HEK293 (cell line): ENCODE results near the gene SQSTM1.

Experiments used
- CTCF ChIA-PET: fragments of 350-600 bp; formaldehyde crosslinking; extraction: SDS; loops from one replicate; lab custom pipeline; 2021; ENCODE audit warnings: antibody characterized with exemption; lab: Yijun Ruan, JAX
- POLR2A ChIA-PET: fragments of 300-600 bp; formaldehyde crosslinking; extraction: SDS; loops from one replicate; lab custom pipeline; 2020; ENCODE audit warnings: antibody characterized with exemption, inconsistent platforms; lab: Yijun Ruan, JAX
- H3K27ac ChIP-seq: fragments of 200-500 bp; sonication (Bioruptor generic); 2 replicates; pipeline ENCODE4 v1.5.1; 2014; ENCODE audit warnings: low read depth, low read length, control low read depth, inconsistent platforms; ENCODE audit errors: extremely low read depth
- H3K36me3 ChIP-seq, 2 experiments: fragments of 200-500 bp in 1 of 2; sonication (Bioruptor generic) in 1 of 2; 1 replicate in 1 of 2; 2 replicates in 1 of 2; pipeline ENCODE4 v1.5.1; 2014 to 2017; ENCODE audit warnings: inconsistent platforms in 2 of 2, low read length in 2 of 2; ENCODE audit not compliant: control insufficient read depth in 2 of 2, insufficient read depth in 1 of 2
- H3K4me1 ChIP-seq: fragments of 200-500 bp; sonication (Bioruptor generic); 2 replicates; pipeline ENCODE4 v1.5.1; 2014; ENCODE audit warnings: mild to moderate bottlenecking, low read length, inconsistent platforms; ENCODE audit not compliant: control insufficient read depth, insufficient read depth
- H3K4me3 ChIP-seq: 2 replicates; pipeline ENCODE4 v1.5.1; 2011; ENCODE audit warnings: low read depth, mild to moderate bottlenecking, control low read depth, low read length, moderate library complexity
- H3K9me3 ChIP-seq: fragments of 200-500 bp; sonication (Bioruptor generic); 2 replicates; pipeline ENCODE4 v1.5.1; 2014; ENCODE audit warnings: low read depth, low read length, inconsistent platforms; ENCODE audit not compliant: control insufficient read depth, insufficient read depth
- ATF2 ChIP-seq: fragments of 450-650 bp; formaldehyde crosslinking; IDR thresholded peaks from 2 replicates; pipeline ENCODE4 v1.5.1; 2016; ENCODE audit warnings: missing biosample characterization, missing genetic modification characterization, low read depth
- BCL6B ChIP-seq: fragments of 450-650 bp; formaldehyde crosslinking; IDR thresholded peaks from 2 replicates; pipeline ENCODE4 v1.5.1; 2017; ENCODE audit warnings: missing biosample characterization, missing genetic modification characterization
- ELK4 ChIP-seq: IDR thresholded peaks from 2 replicates; pipeline ENCODE4 v1.6.1; 2011; ENCODE audit warnings: mild to moderate bottlenecking, low read depth, low read length, borderline replicate concordance
- GFI1B ChIP-seq: fragments of 450-650 bp; formaldehyde crosslinking; IDR thresholded peaks from 2 replicates; pipeline ENCODE4 v1.5.1; 2016; ENCODE audit warnings: missing biosample characterization, missing genetic modification characterization
- GLI2 ChIP-seq: fragments of 450-650 bp; formaldehyde crosslinking; IDR thresholded peaks from 2 replicates; pipeline ENCODE4; 2017; ENCODE audit warnings: missing biosample characterization, missing genetic modification characterization, low read depth, borderline replicate concordance
- KLF8 ChIP-seq: fragments of 450-650 bp; formaldehyde crosslinking; IDR thresholded peaks from 2 replicates; pipeline ENCODE4 v1.5.1; 2016; ENCODE audit warnings: missing biosample characterization, missing genetic modification characterization
- MEIS1 ChIP-seq: sonication (generic); formaldehyde crosslinking; IDR thresholded peaks from 2 replicates; pipeline ENCODE4 v1.8.1; 2022; ENCODE audit warnings: missing genetic modification reagents, mild to moderate bottlenecking, borderline replicate concordance
- SALL2 ChIP-seq: fragments of 450-650 bp; formaldehyde crosslinking; IDR thresholded peaks from 2 replicates; pipeline ENCODE4 v1.5.0; 2017; ENCODE audit warnings: missing biosample characterization, mild to moderate bottlenecking, missing genetic modification characterization, borderline replicate concordance
- SCRT2 ChIP-seq: fragments of 450-650 bp; formaldehyde crosslinking; IDR thresholded peaks from 2 replicates; pipeline ENCODE4 v1.5.1; 2016; ENCODE audit warnings: missing biosample characterization, missing genetic modification characterization
- SP3 ChIP-seq: fragments of 450-650 bp; formaldehyde crosslinking; IDR thresholded peaks from 2 replicates; pipeline ENCODE4 v1.5.1; 2016; ENCODE audit warnings: missing biosample characterization, missing genetic modification characterization
- ZBTB1 ChIP-seq: fragments of 450-650 bp; formaldehyde crosslinking; IDR thresholded peaks from 2 replicates; pipeline ENCODE4 v1.5.1; 2016; ENCODE audit warnings: missing biosample characterization, missing genetic modification characterization
- ZBTB26 ChIP-seq: fragments of 450-650 bp; formaldehyde crosslinking; optimal IDR thresholded peaks from 2 replicates; pipeline ENCODE3; 2016; ENCODE audit warnings: missing biosample characterization, mild to moderate bottlenecking, missing genetic modification characterization
- ZBTB7A ChIP-seq: fragments of 450-650 bp; formaldehyde crosslinking; IDR thresholded peaks from 2 replicates; pipeline ENCODE4 v1.5.1; 2016; ENCODE audit warnings: low read depth, missing biosample characterization, missing genetic modification characterization
- ZFHX2 ChIP-seq: fragments of 450-650 bp; formaldehyde crosslinking; conservative IDR thresholded peaks from 2 replicates; pipeline ENCODE4 v1.5.1; 2016; ENCODE audit warnings: missing biosample characterization, missing genetic modification characterization
- ZFP41 ChIP-seq: fragments of 450-650 bp; formaldehyde crosslinking; IDR thresholded peaks from 2 replicates; pipeline ENCODE4 v1.5.1; 2016; ENCODE audit warnings: missing biosample characterization, missing genetic modification characterization, borderline replicate concordance
- ZNF121 ChIP-seq: fragments of 450-650 bp; formaldehyde crosslinking; IDR thresholded peaks from 2 replicates; pipeline ENCODE4 v1.5.1; 2016; ENCODE audit warnings: missing biosample characterization, missing genetic modification characterization
- ZNF148 ChIP-seq: fragments of 450-650 bp; formaldehyde crosslinking; IDR thresholded peaks from 2 replicates; pipeline ENCODE4 v1.5.0; 2017; ENCODE audit warnings: missing biosample characterization, missing genetic modification characterization, borderline replicate concordance
- ZNF157 ChIP-seq: fragments of 450-650 bp; formaldehyde crosslinking; IDR thresholded peaks from 2 replicates; pipeline ENCODE4 v1.5.1; 2016; ENCODE audit warnings: missing biosample characterization, missing genetic modification characterization
- ZNF404 ChIP-seq: fragments of 450-650 bp; formaldehyde crosslinking; IDR thresholded peaks from 2 replicates; pipeline ENCODE4 v1.5.1; 2017; ENCODE audit warnings: missing biosample characterization, missing genetic modification characterization
- ZNF473 ChIP-seq: fragments of 450-650 bp; formaldehyde crosslinking; IDR thresholded peaks from 2 replicates; pipeline ENCODE4 v1.5.1; 2017; ENCODE audit warnings: missing biosample characterization, missing genetic modification characterization
- ZNF600 ChIP-seq: fragments of 450-650 bp; formaldehyde crosslinking; IDR thresholded peaks from 2 replicates; pipeline ENCODE4 v1.5.1; 2016; ENCODE audit warnings: missing biosample characterization, missing genetic modification characterization
- ZNF610 ChIP-seq: fragments of 450-650 bp; formaldehyde crosslinking; IDR thresholded peaks from 2 replicates; pipeline ENCODE4 v1.5.1; 2016; ENCODE audit warnings: missing biosample characterization, missing genetic modification characterization, borderline replicate concordance
- ZNF626 ChIP-seq: fragments of 450-650 bp; sonication (Bioruptor Pico); formaldehyde crosslinking; IDR thresholded peaks from 2 replicates; pipeline ENCODE4 v1.5.1; 2018; ENCODE audit warnings: missing biosample characterization, missing genetic modification characterization, inconsistent platforms
- ZNF654 ChIP-seq: fragments of 450-650 bp; formaldehyde crosslinking; IDR thresholded peaks from 2 replicates; pipeline ENCODE4 v1.5.1; 2016; ENCODE audit warnings: low read depth, missing biosample characterization, missing genetic modification characterization
- ZNF664 ChIP-seq: fragments of 450-650 bp; formaldehyde crosslinking; IDR thresholded peaks from 2 replicates; pipeline ENCODE4 v1.5.1; 2016; ENCODE audit warnings: missing biosample characterization, missing genetic modification characterization
- ZNF701 ChIP-seq: fragments of 450-650 bp; formaldehyde crosslinking; IDR thresholded peaks from 2 replicates; pipeline ENCODE4 v1.5.1; 2016; ENCODE audit warnings: missing biosample characterization, missing genetic modification characterization
- ZNF768 ChIP-seq: fragments of 450-650 bp; formaldehyde crosslinking; IDR thresholded peaks from 2 replicates; pipeline ENCODE4 v1.5.1; 2018; ENCODE audit warnings: missing biosample characterization, mild to moderate bottlenecking, missing genetic modification characterization

Gene SQSTM1

GRCh38 chr5:179773686-179774040, 47.0 kb upstream of the SQSTM1 start:
- POLR2A ChIA-PET = no interaction called here
- TF ChIP-seq SALL2 (no peak), ZBTB26 (tag by site-specific recombination) (no peak), ZBTB1 (tag by site-specific recombination) (no peak), ZFP41 (tag by site-specific recombination) (no peak), ZFHX2 (tag by site-specific recombination) (no peak)
- Histone ChIP-seq H3K4me1 (no peaks in the 10 kb centered on the region), H3K4me3 (no peak overlapping the region), H3K9me3 (no peaks in the 10 kb centered on the region), H3K27ac (no peak overlapping the region), H3K36me3 (peaks cover 22 to 95% of the 10 kb centered on the region in 2 experiments)
- CTCF ChIA-PET = no interaction called here

- no peak overlapping the region for H3K4me3 ChIP-seq
- H3K4me1 ChIP-seq = no peaks in the 10 kb centered on the region
- TF ChIP-seq ZNF600 (tag by site-specific recombination) = no peak
- no peak for TF ChIP-seq BCL6B
- no peak for TF ChIP-seq ZNF654
- no peak for TF ChIP-seq ZNF121
- no peak for TF ChIP-seq ZFP41 (tag by site-specific recombination)
- no peak for TF ChIP-seq SP3 (tag by site-specific recombination)
- TF ChIP-seq ATF2 (tag by site-specific recombination) = no peak
- no peak for TF ChIP-seq ZNF768 (tag by site-specific recombination)
- TF ChIP-seq SCRT2 (tag by site-specific recombination) = no peak
- TF ChIP-seq ZNF664 (tag by site-specific recombination) = no peak
- no peak for TF ChIP-seq ZNF626 (tag by site-specific recombination)
- TF ChIP-seq ZNF157 = no peak
- TF ChIP-seq ZBTB7A (tag by site-specific recombination) = no peak
- no peak for TF ChIP-seq MEIS1
- TF ChIP-seq ZNF610 (tag by site-specific recombination) = no peak
- TF ChIP-seq, all 188 proteins: peak for 0
- H3K9me3 ChIP-seq = no peaks in the 10 kb centered on the region
- peaks cover 23 to 94% of the 10 kb centered on the region in 2 experiments for H3K36me3 ChIP-seq
- POLR2A ChIA-PET = no interaction called here
- no peak overlapping the region for H3K27ac ChIP-seq
- CTCF ChIA-PET = no interaction called here
Observed at GRCh38 chr5:179774442-179774841, 46.3 kb upstream of the SQSTM1 start.

GRCh38 chr5:179776411-179776938, 44.2 kb upstream of the SQSTM1 start:
- POLR2A ChIA-PET = no interaction called here
- CTCF ChIA-PET = interaction anchor here (2.1 kb wide), 1 partner anchor 13 kb away, joined by 17 read pairs; no protein-coding TSS in a partner anchor
- peaks cover 16 to 85% of the 10 kb centered on the region in 2 experiments for H3K36me3 ChIP-seq
- no peaks in the 10 kb centered on the region for H3K4me1 ChIP-seq
- no peak overlapping the region for H3K4me3 ChIP-seq
- no peaks in the 10 kb centered on the region for H3K9me3 ChIP-seq
- no peak overlapping the region for H3K27ac ChIP-seq
- TF ChIP-seq ZNF148 (no peak), GFI1B (no peak), GLI2 (tag by site-specific recombination) (no peak), ELK4 (no peak), ZNF473 (tag by site-specific recombination) (no peak), ZNF701 (no peak), KLF8 (no peak), ZNF404 (tag by site-specific recombination) (no peak)
